A673 (cell line): ENCODE data around the gene SLC8A3.

Source experiments
- CTCF ChIP-seq: fragments of 300-800, 200-600 bp; sonication (generic); conservative IDR thresholded peaks from 2 replicates; pipeline ENCODE4 v1.5.1; 2017; ENCODE audit warnings: low read depth, mild to moderate bottlenecking, antibody characterized with exemption, low read length, moderate library complexity, mixed read lengths
- EZH2 ChIP-seq: fragments of 200-600 bp; sonication (generic); IDR thresholded peaks from 2 replicates; pipeline ENCODE4 v1.6.1; 2017; ENCODE audit warnings: borderline replicate concordance, low read depth, mild to moderate bottlenecking, mixed read lengths, antibody characterized with exemption, low read length; ENCODE audit not compliant: poor library complexity, severe bottlenecking

GRCh38 chr14:70149596-70150165 lies 39.1 kb downstream of the SLC8A3 start:
- TF ChIP-seq CTCF = no peak
- no peak for TF ChIP-seq EZH2
